Cardiac ventricle fibroblast (primary cell): ENCODE data around the gene SLC22A8. TPM values are rescaled to one million over a fixed set of nuclear protein-coding genes. Genes with fewer than 3 reads are reported as not detected.

Source experiments
- total RNA-seq: library from RNA; depleted of rRNA; stranded (reverse); fragments of >200 nt; gene quantifications from 2 replicates; pipeline ENCODE4 v1.2.3, GENCODE V29; 2015

Gene SLC22A8, protein sequence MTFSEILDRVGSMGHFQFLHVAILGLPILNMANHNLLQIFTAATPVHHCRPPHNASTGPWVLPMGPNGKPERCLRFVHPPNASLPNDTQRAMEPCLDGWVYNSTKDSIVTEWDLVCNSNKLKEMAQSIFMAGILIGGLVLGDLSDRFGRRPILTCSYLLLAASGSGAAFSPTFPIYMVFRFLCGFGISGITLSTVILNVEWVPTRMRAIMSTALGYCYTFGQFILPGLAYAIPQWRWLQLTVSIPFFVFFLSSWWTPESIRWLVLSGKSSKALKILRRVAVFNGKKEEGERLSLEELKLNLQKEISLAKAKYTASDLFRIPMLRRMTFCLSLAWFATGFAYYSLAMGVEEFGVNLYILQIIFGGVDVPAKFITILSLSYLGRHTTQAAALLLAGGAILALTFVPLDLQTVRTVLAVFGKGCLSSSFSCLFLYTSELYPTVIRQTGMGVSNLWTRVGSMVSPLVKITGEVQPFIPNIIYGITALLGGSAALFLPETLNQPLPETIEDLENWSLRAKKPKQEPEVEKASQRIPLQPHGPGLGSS
- total RNA-seq: not detected in 2 replicates

DNA sequence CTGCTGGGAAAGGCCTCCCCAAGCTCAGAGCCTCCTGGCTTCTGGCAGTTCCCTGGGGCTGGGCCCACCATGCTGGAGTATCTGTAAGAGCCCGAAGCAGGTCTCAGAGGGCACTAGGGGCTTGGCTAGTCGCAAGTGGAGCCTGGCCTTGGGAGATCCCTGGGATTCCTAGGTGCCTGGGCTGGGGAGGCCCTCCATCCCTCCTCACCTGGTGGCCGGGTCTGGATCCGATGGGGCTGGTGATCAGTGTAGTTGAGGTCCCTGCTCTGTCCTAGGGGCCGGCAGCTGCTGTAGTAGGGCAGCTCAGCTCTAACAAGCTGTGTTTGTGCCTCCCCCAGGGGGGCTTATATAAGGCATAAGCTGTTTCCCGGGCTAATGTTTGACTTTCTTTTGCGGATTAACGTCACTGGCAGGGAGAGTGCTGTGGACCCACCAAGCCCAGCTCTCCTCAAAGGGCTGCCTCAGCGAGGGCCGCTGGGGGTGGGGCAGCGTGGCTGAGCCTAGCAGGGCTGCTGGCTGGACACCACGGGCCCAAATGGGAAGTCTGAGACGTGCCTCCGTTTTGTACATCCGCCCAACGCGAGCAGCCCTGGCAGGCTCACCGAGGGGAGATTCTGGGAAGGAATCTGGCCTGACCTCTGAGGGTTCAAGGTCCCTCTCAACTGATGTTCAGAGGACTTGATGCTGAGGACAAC, at the start of gene SLC22A8:
TSS of gene SLC22A8 (minus strand) at position 321 of the 695 bp plus-strand sequence. CDS start 883 bp downstream, outside the sequence.

DNA sequence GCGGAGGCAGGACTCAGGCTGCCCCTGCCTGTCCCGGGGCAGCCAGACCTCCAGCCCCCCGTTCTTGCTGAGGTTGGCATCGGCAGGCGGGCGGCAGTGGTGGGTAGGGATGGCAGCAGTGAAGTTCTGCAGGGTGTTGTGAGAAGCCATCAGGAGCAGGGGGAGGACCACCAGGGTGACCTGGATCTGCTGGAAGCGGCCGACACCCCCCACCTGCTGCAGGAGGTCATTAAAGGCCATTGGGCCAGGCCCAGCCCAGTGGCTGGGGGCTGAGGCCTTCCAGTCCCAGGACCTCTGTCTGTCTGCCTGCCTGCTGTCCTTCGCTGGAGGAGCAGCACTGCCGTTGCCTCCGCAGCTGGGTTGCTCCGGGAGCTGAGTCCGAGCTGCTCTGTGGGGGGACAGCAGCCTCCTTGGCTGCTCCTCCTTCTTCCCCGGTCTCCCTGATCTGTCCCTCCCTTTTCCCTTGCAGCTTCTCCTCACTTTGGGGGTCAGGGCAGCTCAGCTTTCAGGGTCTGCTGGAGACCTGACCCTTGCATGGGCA, 31.1 kb downstream of the SLC22A8 start, which contains the start of gene SLC22A6:
TSS of gene SLC22A6 (minus strand) at position 517 of the 541 bp plus-strand sequence. CDS start at position 240, 277 bp downstream.

Other genes starting within 250 kb of the SLC22A8 start
- 11.8 and 13.9 TPM in 2 replicates for gene TAF6L, start 244.4 kb downstream of the SLC22A8 start, total RNA-seq
- 60.1 and 80.1 TPM in 2 replicates for gene TMEM179B, start 228.4 kb downstream of the SLC22A8 start, total RNA-seq
- gene TMEM223, start 223.8 kb downstream of the SLC22A8 start, total RNA-seq: 25.8 and 27.7 TPM in 2 replicates
- gene NXF1, start 210.4 kb downstream of the SLC22A8 start, total RNA-seq: 33.1 and 35.5 TPM in 2 replicates
- 31.7 and 41.2 TPM in 2 replicates for gene STX5, start 183.8 kb downstream of the SLC22A8 start, total RNA-seq
- not detected in 2 replicates for gene TEX54, start 183.0 kb downstream of the SLC22A8 start, total RNA-seq
- 24.5 and 29.2 TPM in 2 replicates for gene WDR74, start 176.3 kb downstream of the SLC22A8 start, total RNA-seq
- gene SLC3A2, start 134.9 kb downstream of the SLC22A8 start, total RNA-seq: 96.0 and 99.3 TPM in 2 replicates
- not detected in 2 replicates for gene CHRM1, start 94.5 kb downstream of the SLC22A8 start, total RNA-seq
- not detected in 2 replicates for gene SLC22A6, start 30.9 kb downstream of the SLC22A8 start, total RNA-seq
- not detected in 2 replicates for gene SLC22A24, start 128.4 kb upstream of the SLC22A8 start, total RNA-seq
- gene SLC22A25, start 227.8 kb upstream of the SLC22A8 start, total RNA-seq: not detected in 2 replicates